HEK293 (cell line): ENCODE measurements around the gene SSBP2.
A peak's percentile ranks its signal among the peaks of the same experiment; 100 is the strongest.

ENCODE experiments used
- GLI4 ChIP-seq: fragments of 450-650 bp; formaldehyde crosslinking; IDR thresholded peaks from 2 replicates; pipeline ENCODE4 v1.5.1; 2016; ENCODE audit warnings: missing biosample characterization, missing genetic modification characterization
- MYNN ChIP-seq: fragments of 450-650 bp; formaldehyde crosslinking; IDR thresholded peaks from 2 replicates; pipeline ENCODE4 v1.5.1; 2016; ENCODE audit warnings: missing biosample characterization, missing genetic modification characterization, borderline replicate concordance
- SP2 ChIP-seq: fragments of 450-650 bp; formaldehyde crosslinking; IDR thresholded peaks from 2 replicates; pipeline ENCODE4 v1.5.1; 2016; ENCODE audit warnings: missing biosample characterization, missing genetic modification characterization
- ZBTB7A ChIP-seq: fragments of 450-650 bp; formaldehyde crosslinking; IDR thresholded peaks from 2 replicates; pipeline ENCODE4 v1.5.1; 2016; ENCODE audit warnings: low read depth, missing biosample characterization, missing genetic modification characterization
- ZNF138 ChIP-seq: fragments of 450-650 bp; formaldehyde crosslinking; IDR thresholded peaks from 2 replicates; pipeline ENCODE4 v1.5.1; 2016; ENCODE audit warnings: missing biosample characterization, missing genetic modification characterization, borderline replicate concordance
- ZNF174 ChIP-seq: fragments of 450-650 bp; formaldehyde crosslinking; IDR thresholded peaks from 2 replicates; pipeline ENCODE4 v1.5.0; 2017; ENCODE audit warnings: missing biosample characterization, mild to moderate bottlenecking, missing genetic modification characterization
- ZNF211 ChIP-seq: fragments of 450-650 bp; formaldehyde crosslinking; IDR thresholded peaks from 2 replicates; pipeline ENCODE4 v1.5.1; 2016; ENCODE audit warnings: low read depth, missing biosample characterization, missing genetic modification characterization
- ZNF221 ChIP-seq: fragments of 450-650 bp; formaldehyde crosslinking; IDR thresholded peaks from 2 replicates; pipeline ENCODE4 v1.5.1; 2017; ENCODE audit warnings: missing biosample characterization, missing genetic modification characterization, borderline replicate concordance
- ZNF266 ChIP-seq: fragments of 450-650 bp; formaldehyde crosslinking; IDR thresholded peaks from 2 replicates; pipeline ENCODE4 v1.5.1; 2016; ENCODE audit warnings: missing biosample characterization, missing genetic modification characterization, low read depth
- ZNF350 ChIP-seq: fragments of 450-650 bp; formaldehyde crosslinking; IDR thresholded peaks from 2 replicates; pipeline ENCODE4 v1.5.0; 2017; ENCODE audit warnings: missing biosample characterization, mild to moderate bottlenecking, missing genetic modification characterization
- ZNF394 ChIP-seq: fragments of 450-650 bp; formaldehyde crosslinking; IDR thresholded peaks from 2 replicates; pipeline ENCODE4 v1.5.1; 2016; ENCODE audit warnings: missing biosample characterization, missing genetic modification characterization, mild to moderate bottlenecking, moderate library complexity, borderline replicate concordance
- ZNF514 ChIP-seq: fragments of 450-650 bp; formaldehyde crosslinking; IDR thresholded peaks from 2 replicates; pipeline ENCODE4 v1.5.1; 2016; ENCODE audit warnings: missing biosample characterization, missing genetic modification characterization
- ZNF660 ChIP-seq: fragments of 450-650 bp; IDR thresholded peaks from 2 replicates; pipeline ENCODE4 v1.5.1; 2018; ENCODE audit warnings: missing biosample characterization, mild to moderate bottlenecking, missing genetic modification characterization
- ZNF792 ChIP-seq: fragments of 450-650 bp; formaldehyde crosslinking; IDR thresholded peaks from 2 replicates; pipeline ENCODE4 v1.5.1; 2016; ENCODE audit warnings: missing biosample characterization, missing genetic modification characterization
- ZSCAN23 ChIP-seq: fragments of 450-650 bp; formaldehyde crosslinking; IDR thresholded peaks from 2 replicates; pipeline ENCODE4 v1.5.1; 2016; ENCODE audit warnings: missing biosample characterization, missing genetic modification characterization
- TF ChIP-seq, protein P1 (sequence below): fragments of 450-650 bp; formaldehyde crosslinking; conservative IDR thresholded peaks from 2 replicates; pipeline ENCODE4 v1.5.1; 2016; ENCODE audit warnings: low read depth, missing biosample characterization, missing genetic modification characterization
- TF ChIP-seq, protein P2 (sequence below): fragments of 450-650 bp; formaldehyde crosslinking; IDR thresholded peaks from 2 replicates; pipeline ENCODE4 v1.5.1; 2016; ENCODE audit warnings: missing biosample characterization, missing genetic modification characterization
- TF ChIP-seq, protein P3 (sequence below): fragments of 450-650 bp; formaldehyde crosslinking; IDR thresholded peaks from 2 replicates; pipeline ENCODE4 v1.5.1; 2016; ENCODE audit warnings: missing biosample characterization, missing genetic modification characterization
- TF ChIP-seq, protein P4 (sequence below): fragments of 450-650 bp; formaldehyde crosslinking; IDR thresholded peaks from 2 replicates; pipeline ENCODE4 v1.5.1; 2016; ENCODE audit warnings: missing biosample characterization, missing genetic modification characterization
- TF ChIP-seq, protein P5 (sequence below): fragments of 450-650 bp; IDR thresholded peaks from 2 replicates; pipeline ENCODE4 v1.5.1; 2018; ENCODE audit warnings: missing biosample characterization, mild to moderate bottlenecking, missing genetic modification characterization
- TF ChIP-seq, protein P6 (sequence below): fragments of 450-650 bp; formaldehyde crosslinking; IDR thresholded peaks from 2 replicates; pipeline ENCODE4 v1.5.1; 2016; ENCODE audit warnings: missing biosample characterization, missing genetic modification characterization
- TF ChIP-seq, protein P7 (sequence below): fragments of 450-650 bp; formaldehyde crosslinking; IDR thresholded peaks from 2 replicates; pipeline ENCODE4 v1.5.1; 2016; ENCODE audit warnings: missing biosample characterization, missing genetic modification characterization
- TF ChIP-seq, protein P8 (sequence below): fragments of 450-650 bp; formaldehyde crosslinking; IDR thresholded peaks from 2 replicates; pipeline ENCODE4; 2016; ENCODE audit warnings: missing biosample characterization, missing genetic modification characterization

SSBP2 gene

DNA sequence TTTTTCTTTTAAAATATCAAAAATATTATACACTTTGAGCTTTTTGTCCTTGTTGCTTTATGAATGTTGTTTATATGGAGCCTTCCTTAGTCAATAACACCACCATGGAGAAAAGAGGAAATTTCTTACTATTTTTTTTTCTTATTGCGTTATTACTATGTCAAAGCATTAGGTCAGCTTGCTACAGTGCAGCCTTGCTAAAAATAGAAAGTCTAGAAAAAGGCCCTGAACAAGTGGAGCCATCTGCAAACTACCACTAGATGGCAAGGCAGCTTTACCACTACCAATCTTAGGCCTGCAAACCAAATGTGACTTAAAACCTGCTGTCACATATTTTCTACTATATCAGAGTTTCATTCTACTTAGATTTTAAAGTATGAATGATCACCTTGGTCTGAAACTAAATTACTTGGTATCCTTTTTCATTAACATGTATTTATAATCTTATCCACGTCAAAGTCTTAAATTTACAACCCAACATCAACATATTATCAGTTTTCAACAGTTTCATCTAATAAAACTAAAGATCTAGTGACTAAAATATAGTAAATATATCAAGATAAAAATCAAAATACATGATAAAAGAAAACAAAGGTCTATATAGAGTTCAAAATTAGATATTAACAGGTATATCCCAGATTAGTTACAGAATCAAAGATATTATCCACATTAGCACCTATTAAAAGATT lies 243.9 kb downstream of the SSBP2 start (continued):
- TF ChIP-seq, protein P1, sequence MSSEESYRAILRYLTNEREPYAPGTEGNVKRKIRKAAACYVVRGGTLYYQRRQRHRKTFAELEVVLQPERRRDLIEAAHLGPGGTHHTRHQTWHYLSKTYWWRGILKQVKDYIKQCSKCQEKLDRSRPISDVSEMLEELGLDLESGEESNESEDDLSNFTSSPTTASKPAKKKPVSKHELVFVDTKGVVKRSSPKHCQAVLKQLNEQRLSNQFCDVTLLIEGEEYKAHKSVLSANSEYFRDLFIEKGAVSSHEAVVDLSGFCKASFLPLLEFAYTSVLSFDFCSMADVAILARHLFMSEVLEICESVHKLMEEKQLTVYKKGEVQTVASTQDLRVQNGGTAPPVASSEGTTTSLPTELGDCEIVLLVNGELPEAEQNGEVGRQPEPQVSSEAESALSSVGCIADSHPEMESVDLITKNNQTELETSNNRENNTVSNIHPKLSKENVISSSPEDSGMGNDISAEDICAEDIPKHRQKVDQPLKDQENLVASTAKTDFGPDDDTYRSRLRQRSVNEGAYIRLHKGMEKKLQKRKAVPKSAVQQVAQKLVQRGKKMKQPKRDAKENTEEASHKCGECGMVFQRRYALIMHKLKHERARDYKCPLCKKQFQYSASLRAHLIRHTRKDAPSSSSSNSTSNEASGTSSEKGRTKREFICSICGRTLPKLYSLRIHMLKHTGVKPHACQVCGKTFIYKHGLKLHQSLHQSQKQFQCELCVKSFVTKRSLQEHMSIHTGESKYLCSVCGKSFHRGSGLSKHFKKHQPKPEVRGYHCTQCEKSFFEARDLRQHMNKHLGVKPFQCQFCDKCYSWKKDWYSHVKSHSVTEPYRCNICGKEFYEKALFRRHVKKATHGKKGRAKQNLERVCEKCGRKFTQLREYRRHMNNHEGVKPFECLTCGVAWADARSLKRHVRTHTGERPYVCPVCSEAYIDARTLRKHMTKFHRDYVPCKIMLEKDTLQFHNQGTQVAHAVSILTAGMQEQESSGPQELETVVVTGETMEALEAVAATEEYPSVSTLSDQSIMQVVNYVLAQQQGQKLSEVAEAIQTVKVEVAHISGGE (tag by site-specific recombination) = no peak
- TF ChIP-seq, protein P2, sequence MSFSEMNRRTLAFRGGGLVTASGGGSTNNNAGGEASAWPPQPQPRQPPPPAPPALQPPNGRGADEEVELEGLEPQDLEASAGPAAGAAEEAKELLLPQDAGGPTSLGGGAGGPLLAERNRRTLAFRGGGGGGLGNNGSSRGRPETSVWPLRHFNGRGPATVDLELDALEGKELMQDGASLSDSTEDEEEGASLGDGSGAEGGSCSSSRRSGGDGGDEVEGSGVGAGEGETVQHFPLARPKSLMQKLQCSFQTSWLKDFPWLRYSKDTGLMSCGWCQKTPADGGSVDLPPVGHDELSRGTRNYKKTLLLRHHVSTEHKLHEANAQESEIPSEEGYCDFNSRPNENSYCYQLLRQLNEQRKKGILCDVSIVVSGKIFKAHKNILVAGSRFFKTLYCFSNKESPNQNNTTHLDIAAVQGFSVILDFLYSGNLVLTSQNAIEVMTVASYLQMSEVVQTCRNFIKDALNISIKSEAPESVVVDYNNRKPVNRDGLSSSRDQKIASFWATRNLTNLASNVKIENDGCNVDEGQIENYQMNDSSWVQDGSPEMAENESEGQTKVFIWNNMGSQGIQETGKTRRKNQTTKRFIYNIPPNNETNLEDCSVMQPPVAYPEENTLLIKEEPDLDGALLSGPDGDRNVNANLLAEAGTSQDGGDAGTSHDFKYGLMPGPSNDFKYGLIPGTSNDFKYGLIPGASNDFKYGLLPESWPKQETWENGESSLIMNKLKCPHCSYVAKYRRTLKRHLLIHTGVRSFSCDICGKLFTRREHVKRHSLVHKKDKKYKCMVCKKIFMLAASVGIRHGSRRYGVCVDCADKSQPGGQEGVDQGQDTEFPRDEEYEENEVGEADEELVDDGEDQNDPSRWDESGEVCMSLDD (tag by site-specific recombination) = no peak
- no peak for TF ChIP-seq ZNF266 (tag by site-specific recombination)
- TF ChIP-seq, protein P3, sequence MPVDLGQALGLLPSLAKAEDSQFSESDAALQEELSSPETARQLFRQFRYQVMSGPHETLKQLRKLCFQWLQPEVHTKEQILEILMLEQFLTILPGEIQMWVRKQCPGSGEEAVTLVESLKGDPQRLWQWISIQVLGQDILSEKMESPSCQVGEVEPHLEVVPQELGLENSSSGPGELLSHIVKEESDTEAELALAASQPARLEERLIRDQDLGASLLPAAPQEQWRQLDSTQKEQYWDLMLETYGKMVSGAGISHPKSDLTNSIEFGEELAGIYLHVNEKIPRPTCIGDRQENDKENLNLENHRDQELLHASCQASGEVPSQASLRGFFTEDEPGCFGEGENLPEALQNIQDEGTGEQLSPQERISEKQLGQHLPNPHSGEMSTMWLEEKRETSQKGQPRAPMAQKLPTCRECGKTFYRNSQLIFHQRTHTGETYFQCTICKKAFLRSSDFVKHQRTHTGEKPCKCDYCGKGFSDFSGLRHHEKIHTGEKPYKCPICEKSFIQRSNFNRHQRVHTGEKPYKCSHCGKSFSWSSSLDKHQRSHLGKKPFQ (tag by site-specific recombination) = no peak
- TF ChIP-seq SP2 = no peak
- TF ChIP-seq ZNF350 = no peak
- TF ChIP-seq GLI4 (tag by site-specific recombination) = no peak
- peak; percentile 86 for TF ChIP-seq ZNF660 (tag by site-specific recombination)
- TF ChIP-seq, protein P4, sequence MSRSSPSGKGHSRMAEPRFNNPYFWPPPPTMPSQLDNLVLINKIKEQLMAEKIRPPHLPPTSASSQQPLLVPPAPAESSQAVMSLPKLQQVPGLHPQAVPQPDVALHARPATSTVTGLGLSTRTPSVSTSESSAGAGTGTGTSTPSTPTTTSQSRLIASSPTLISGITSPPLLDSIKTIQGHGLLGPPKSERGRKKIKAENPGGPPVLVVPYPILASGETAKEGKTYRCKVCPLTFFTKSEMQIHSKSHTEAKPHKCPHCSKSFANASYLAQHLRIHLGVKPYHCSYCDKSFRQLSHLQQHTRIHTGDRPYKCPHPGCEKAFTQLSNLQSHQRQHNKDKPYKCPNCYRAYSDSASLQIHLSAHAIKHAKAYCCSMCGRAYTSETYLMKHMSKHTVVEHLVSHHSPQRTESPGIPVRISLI (tag by site-specific recombination) = peak; percentile 53; the same call in 1 of the 2 replicates
- no peak for TF ChIP-seq ZNF174 (tag by site-specific recombination)
- TF ChIP-seq ZNF221 (tag by site-specific recombination) = no peak
- TF ChIP-seq ZNF514 = no peak
- no peak for TF ChIP-seq ZBTB7A (tag by site-specific recombination)
- TF ChIP-seq, protein P5, sequence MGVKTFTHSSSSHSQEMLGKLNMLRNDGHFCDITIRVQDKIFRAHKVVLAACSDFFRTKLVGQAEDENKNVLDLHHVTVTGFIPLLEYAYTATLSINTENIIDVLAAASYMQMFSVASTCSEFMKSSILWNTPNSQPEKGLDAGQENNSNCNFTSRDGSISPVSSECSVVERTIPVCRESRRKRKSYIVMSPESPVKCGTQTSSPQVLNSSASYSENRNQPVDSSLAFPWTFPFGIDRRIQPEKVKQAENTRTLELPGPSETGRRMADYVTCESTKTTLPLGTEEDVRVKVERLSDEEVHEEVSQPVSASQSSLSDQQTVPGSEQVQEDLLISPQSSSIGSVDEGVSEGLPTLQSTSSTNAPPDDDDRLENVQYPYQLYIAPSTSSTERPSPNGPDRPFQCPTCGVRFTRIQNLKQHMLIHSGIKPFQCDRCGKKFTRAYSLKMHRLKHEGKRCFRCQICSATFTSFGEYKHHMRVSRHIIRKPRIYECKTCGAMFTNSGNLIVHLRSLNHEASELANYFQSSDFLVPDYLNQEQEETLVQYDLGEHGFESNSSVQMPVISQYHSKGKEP (tag by site-specific recombination) = peak; percentile 52; the same call in 1 of the 2 replicates
- no peak for TF ChIP-seq ZNF211 (tag by site-specific recombination)
- no peak for TF ChIP-seq ZNF792 (tag by site-specific recombination)
- TF ChIP-seq, protein P6, sequence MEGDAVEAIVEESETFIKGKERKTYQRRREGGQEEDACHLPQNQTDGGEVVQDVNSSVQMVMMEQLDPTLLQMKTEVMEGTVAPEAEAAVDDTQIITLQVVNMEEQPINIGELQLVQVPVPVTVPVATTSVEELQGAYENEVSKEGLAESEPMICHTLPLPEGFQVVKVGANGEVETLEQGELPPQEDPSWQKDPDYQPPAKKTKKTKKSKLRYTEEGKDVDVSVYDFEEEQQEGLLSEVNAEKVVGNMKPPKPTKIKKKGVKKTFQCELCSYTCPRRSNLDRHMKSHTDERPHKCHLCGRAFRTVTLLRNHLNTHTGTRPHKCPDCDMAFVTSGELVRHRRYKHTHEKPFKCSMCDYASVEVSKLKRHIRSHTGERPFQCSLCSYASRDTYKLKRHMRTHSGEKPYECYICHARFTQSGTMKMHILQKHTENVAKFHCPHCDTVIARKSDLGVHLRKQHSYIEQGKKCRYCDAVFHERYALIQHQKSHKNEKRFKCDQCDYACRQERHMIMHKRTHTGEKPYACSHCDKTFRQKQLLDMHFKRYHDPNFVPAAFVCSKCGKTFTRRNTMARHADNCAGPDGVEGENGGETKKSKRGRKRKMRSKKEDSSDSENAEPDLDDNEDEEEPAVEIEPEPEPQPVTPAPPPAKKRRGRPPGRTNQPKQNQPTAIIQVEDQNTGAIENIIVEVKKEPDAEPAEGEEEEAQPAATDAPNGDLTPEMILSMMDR (tag by site-specific recombination) = peak; percentile 16; the same call in 1 of the 2 replicates
- TF ChIP-seq ZNF138 (tag by site-specific recombination) = no peak
- no peak for TF ChIP-seq ZSCAN23 (tag by site-specific recombination)
- TF ChIP-seq, protein P7, sequence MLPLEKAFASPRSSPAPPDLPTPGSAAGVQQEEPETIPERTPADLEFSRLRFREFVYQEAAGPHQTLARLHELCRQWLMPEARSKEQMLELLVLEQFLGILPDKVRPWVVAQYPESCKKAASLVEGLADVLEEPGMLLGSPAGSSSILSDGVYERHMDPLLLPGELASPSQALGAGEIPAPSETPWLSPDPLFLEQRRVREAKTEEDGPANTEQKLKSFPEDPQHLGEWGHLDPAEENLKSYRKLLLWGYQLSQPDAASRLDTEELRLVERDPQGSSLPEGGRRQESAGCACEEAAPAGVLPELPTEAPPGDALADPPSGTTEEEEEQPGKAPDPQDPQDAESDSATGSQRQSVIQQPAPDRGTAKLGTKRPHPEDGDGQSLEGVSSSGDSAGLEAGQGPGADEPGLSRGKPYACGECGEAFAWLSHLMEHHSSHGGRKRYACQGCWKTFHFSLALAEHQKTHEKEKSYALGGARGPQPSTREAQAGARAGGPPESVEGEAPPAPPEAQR (tag by site-specific recombination) = no peak
- TF ChIP-seq, protein P8, sequence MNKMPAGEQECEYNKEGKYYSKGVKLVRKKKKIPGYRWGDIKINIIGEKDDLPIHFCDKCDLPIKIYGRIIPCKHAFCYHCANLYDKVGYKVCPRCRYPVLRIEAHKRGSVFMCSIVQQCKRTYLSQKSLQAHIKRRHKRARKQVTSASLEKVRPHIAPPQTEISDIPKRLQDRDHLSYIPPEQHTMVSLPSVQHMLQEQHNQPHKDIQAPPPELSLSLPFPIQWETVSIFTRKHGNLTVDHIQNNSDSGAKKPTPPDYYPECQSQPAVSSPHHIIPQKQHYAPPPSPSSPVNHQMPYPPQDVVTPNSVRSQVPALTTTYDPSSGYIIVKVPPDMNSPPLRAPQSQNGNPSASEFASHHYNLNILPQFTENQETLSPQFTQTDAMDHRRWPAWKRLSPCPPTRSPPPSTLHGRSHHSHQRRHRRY = no peak
- no peak for TF ChIP-seq MYNN (tag by site-specific recombination)
- TF ChIP-seq ZNF394 (tag by site-specific recombination) = no peak
